DND-41 (cell line): ENCODE data around the gene TMEM86B.

ENCODE experiments used
- ATAC-seq: fragments of 200-7000 bp; cut with Tn5 transposase; 3 replicates; pipeline ENCODE4 v1.9.1; 2021; ENCODE audit warnings: low read depth; ENCODE audit not compliant: insufficient read depth
- DNase-seq: peaks from one replicate; pipeline ENCODE4 v3.0.0-alpha.2; 2020
- H2AFZ ChIP-seq: 2 replicates; pipeline ENCODE4 v1.6.0; 2012; ENCODE audit warnings: low read depth, low read length
- H3K27ac ChIP-seq: 2 replicates; pipeline ENCODE4 v1.5.1; 2012; ENCODE audit warnings: low read length, inconsistent platforms
- H3K27me3 ChIP-seq: fragments of 200-600 bp; sonication (generic); 2 replicates; pipeline ENCODE4 v1.6.0; 2012; ENCODE audit warnings: low read length, mild to moderate bottlenecking, inconsistent platforms; ENCODE audit not compliant: insufficient read depth, poor library complexity
- H3K36me3 ChIP-seq: 2 replicates; pipeline ENCODE4 v1.5.1; 2012; ENCODE audit warnings: low read length, inconsistent platforms; ENCODE audit not compliant: insufficient read depth
- H3K4me1 ChIP-seq: 2 replicates; pipeline ENCODE4 v1.5.1; 2012; ENCODE audit warnings: mild to moderate bottlenecking, low read length; ENCODE audit not compliant: insufficient read depth
- H3K4me2 ChIP-seq: 2 replicates; pipeline ENCODE4 v1.6.0; 2012; ENCODE audit warnings: mild to moderate bottlenecking, moderate library complexity, low read length, inconsistent platforms; ENCODE audit not compliant: insufficient read depth
- H3K4me3 ChIP-seq, 2 experiments: fragments of 200-600 bp in 1 of 2; shearing (Covaris generic) in 1 of 2; 2 replicates each; pipeline ENCODE4 v1.5.1; 2012 to 2016; ENCODE audit warnings: inconsistent platforms in 2 of 2, low read length in 2 of 2, mild to moderate bottlenecking in 2 of 2, low read depth in 1 of 2, moderate library complexity in 1 of 2
- H3K79me2 ChIP-seq: 2 replicates; pipeline ENCODE4 v1.6.0; 2012; ENCODE audit warnings: low read length, inconsistent platforms; ENCODE audit not compliant: insufficient read depth
- H3K9ac ChIP-seq: 2 replicates; pipeline ENCODE4 v1.6.0; 2012; ENCODE audit warnings: low read depth, mild to moderate bottlenecking, inconsistent platforms, low read length, moderate library complexity
- H3K9me3 ChIP-seq: 2 replicates; pipeline ENCODE4 v1.5.1; 2012; ENCODE audit warnings: low read length, moderate library complexity, mild to moderate bottlenecking, inconsistent platforms; ENCODE audit not compliant: insufficient read depth, severe bottlenecking
- H4K20me1 ChIP-seq: 2 replicates; pipeline ENCODE4 v1.6.0; 2012; ENCODE audit warnings: low read length; ENCODE audit not compliant: insufficient read depth
- EZH2 ChIP-seq: IDR thresholded peaks from 3 replicates; pipeline ENCODE4 v1.6.1; 2012; ENCODE audit warnings: borderline replicate concordance, low read depth, mild to moderate bottlenecking, moderate library complexity, low read length, inconsistent platforms; ENCODE audit not compliant: severe bottlenecking
- TF ChIP-seq, protein P1 (sequence below): IDR thresholded peaks from 2 replicates; pipeline ENCODE4 v1.5.1; 2012; ENCODE audit warnings: borderline replicate concordance, low read length, moderate library complexity, mild to moderate bottlenecking; ENCODE audit not compliant: poor library complexity, severe bottlenecking; ENCODE audit errors: extremely low read depth

The TMEM86B gene

DNA sequence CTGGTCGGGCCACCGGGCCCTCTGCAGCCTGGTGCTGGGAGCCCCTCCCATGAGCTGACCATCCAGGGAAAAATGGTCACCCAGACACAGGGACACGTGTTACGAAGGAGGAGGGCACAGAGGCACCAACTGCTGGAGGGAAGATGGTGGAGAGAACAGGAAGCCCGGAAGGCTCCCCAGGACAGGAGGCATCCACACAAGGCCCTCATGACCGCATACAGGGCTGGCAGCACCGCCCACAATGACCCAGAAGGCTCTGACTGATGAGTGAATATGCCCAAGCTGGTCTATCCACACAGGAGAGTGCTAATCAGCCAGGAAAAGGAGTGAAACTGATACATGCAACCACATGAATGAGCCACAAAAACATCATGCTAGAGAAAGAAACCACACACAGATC, 14.0 kb upstream of the TMEM86B start:
- Histone ChIP-seq H3K9ac (no peak overlapping the region), H3K4me1 (no peaks in the 10 kb centered on the region), H3K27ac (no peak overlapping the region), H3K27me3 (no peaks in the 10 kb centered on the region), H3K36me3 (peaks cover 95% of the 10 kb centered on the region), H3K4me2 (no peak overlapping the region), H4K20me1 (peaks cover 56% of the 10 kb centered on the region), H2AFZ (no peak overlapping the region), H3K4me3 (no peak overlapping the region), H3K9me3 (no peaks in the 10 kb centered on the region), H3K79me2 (peaks cover 21% of the 10 kb centered on the region)
- TF ChIP-seq, protein P1, sequence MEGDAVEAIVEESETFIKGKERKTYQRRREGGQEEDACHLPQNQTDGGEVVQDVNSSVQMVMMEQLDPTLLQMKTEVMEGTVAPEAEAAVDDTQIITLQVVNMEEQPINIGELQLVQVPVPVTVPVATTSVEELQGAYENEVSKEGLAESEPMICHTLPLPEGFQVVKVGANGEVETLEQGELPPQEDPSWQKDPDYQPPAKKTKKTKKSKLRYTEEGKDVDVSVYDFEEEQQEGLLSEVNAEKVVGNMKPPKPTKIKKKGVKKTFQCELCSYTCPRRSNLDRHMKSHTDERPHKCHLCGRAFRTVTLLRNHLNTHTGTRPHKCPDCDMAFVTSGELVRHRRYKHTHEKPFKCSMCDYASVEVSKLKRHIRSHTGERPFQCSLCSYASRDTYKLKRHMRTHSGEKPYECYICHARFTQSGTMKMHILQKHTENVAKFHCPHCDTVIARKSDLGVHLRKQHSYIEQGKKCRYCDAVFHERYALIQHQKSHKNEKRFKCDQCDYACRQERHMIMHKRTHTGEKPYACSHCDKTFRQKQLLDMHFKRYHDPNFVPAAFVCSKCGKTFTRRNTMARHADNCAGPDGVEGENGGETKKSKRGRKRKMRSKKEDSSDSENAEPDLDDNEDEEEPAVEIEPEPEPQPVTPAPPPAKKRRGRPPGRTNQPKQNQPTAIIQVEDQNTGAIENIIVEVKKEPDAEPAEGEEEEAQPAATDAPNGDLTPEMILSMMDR = no peak
- TF ChIP-seq EZH2 = no peak
- DNase-seq (no peak), ATAC-seq (no peak)

DNA sequence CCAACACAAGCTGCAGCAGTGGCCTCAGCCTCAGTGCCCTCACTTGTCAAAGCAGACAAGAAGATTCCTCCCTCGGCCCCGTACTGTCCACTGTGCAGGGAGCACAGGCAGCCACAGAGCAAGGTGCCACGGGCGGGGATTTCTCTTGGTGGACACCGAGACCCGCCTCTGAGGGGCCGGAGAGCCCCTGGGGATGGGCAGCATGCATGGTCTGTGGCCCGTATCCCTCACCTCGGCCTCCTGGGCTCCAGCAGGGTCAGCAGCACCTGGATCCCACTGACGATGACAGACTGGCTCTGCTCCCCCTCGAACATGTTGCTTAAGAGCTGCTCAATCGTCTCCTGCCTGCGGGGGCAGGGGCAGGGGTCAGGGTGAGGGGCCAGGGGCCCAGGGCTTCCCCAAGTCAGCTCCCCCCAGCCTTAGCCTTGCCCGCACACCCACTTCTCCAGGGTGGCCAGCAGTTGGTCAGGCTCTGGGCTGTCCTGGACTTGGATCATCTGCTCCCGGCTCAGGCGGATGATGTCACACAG, 13.4 kb upstream of the TMEM86B start:
- H4K20me1 ChIP-seq = peaks cover 52% of the 10 kb centered on the region
- H3K9ac ChIP-seq = no peak overlapping the region
- ATAC-seq (no peak), DNase-seq (no peak)
- no peak overlapping the region for H2AFZ ChIP-seq
- no peak overlapping the region for H3K27ac ChIP-seq
- TF ChIP-seq EZH2 = no peak
- TF ChIP-seq, protein P1 = no peak
- peaks cover 95% of the 10 kb centered on the region for H3K36me3 ChIP-seq
- H3K4me1 ChIP-seq = no peaks in the 10 kb centered on the region
- H3K79me2 ChIP-seq = peaks cover 16% of the 10 kb centered on the region
- no peak overlapping the region for H3K4me2 ChIP-seq
- H3K4me3 ChIP-seq = no peak overlapping the region
- no peaks in the 10 kb centered on the region for H3K27me3 ChIP-seq
- no peaks in the 10 kb centered on the region for H3K9me3 ChIP-seq

DNA sequence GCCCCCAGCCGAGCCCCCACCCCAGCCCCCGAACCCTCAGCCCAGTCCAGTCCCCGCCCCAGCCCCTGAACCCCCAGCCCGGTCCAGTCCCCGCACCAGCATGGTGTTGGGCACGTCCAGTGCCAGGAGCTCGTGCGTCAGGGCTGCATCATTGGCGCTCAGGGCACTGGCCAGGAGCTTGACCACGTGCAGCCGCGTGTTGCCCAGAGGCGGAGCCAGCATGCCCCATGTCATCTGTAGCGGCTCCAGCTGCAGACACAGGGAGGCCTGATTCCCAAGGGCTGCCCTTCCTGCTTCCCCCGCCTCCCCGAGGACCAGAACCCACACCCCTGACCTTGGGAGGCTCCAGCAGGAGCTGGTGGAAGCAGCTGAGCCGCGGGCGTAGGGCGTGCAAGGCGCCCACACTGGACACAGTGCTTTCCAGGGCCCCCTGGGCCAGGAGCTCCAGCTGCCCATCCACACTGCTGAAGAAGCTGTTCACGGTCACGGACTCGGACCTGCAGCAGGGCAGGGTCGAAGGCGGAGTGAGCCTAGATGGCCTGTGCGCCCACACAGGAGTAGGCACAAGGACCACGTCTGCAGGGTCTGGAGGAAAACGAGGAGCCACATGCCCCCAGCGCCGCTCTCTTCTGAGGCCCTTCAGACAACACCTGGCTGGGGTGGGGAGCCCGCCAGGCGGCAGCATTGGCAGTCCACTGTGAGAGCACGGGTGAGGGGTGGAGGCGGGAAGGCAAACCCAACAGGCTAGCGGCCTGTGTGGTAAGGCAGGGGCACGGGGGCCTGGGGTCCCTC, 12.8 kb upstream of the TMEM86B start:
- Histone ChIP-seq H3K36me3 (peaks cover 95% of the 10 kb centered on the region), H3K79me2 (peaks cover 10% of the 10 kb centered on the region), H3K27me3 (no peaks in the 10 kb centered on the region), H4K20me1 (peaks cover 52% of the 10 kb centered on the region), H3K4me3 (no peak overlapping the region), H3K4me1 (no peaks in the 10 kb centered on the region), H3K9me3 (no peaks in the 10 kb centered on the region), H2AFZ (no peak overlapping the region), H3K27ac (no peak overlapping the region), H3K4me2 (no peak overlapping the region), H3K9ac (no peak overlapping the region)
- TF ChIP-seq, protein P1 = no peak
- no peak for TF ChIP-seq EZH2
- ATAC-seq (no peak), DNase-seq (no peak)
